ENCODE data around the gene MATN4. TPM values are rescaled to one million over a fixed set of nuclear protein-coding genes. Genes with fewer than 3 reads are reported as not detected.
A peak's percentile ranks its signal among the peaks of the same experiment; 100 is the strongest.

MATN4 gene
- total and polyA plus RNA-seq, 9 donors, result 0.21 to 1.1 (median 0.58) TPM

DNA sequence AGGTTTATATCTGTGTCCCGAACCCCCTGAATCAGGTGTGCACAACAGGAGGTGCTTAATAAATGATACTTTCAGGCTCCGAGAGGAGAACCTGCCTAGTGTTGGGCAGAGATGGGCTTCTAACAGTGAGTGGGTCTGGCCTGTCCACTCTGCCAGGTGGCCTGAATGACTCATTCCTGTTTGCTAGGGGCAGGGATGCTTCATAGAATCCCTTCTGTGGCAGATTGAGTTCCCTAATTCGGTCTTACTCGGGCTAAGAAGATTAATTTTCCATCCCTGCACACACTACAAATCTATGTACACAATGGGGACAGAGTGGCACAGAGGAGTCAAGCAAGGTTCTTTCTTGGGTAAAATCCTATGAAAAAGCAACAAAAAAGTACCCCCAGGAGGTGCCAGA is 20.4 kb upstream of the MATN4 start:
- H3K27ac ChIP-seq (ENCODE audit: low read length), result no peak overlapping the region
- no peaks in the 10 kb centered on the region for H3K9me3 ChIP-seq (replicated peaks; ENCODE audit: control insufficient read depth, low read depth, low read length)
- H3K27me3 ChIP-seq (ENCODE audit: control insufficient read depth, insufficient read depth, low read length), result no peaks in the 10 kb centered on the region
- no peaks in the 10 kb centered on the region for H3K4me1 ChIP-seq (ENCODE audit: control insufficient read depth, insufficient read depth, low read length)
- WGBS (ENCODE audit: insufficient coverage), result 92% methylated on average over 2 of the region's 4 CpGs
- DNase-seq, result no peak
- peaks cover 6% of the 10 kb centered on the region for H3K36me3 ChIP-seq (ENCODE audit: control insufficient read depth, insufficient read depth, low read length)
- H3K4me3 ChIP-seq (ENCODE audit: low read length), result no peak overlapping the region

- Histone ChIP-seq H3K36me3 (ENCODE audit: control insufficient read depth, insufficient read depth, low read length) (peaks cover 4% of the 10 kb centered on the region), H3K4me3 (ENCODE audit: low read length) (no peak overlapping the region), H3K27me3 (ENCODE audit: control insufficient read depth, insufficient read depth, low read length) (no peaks in the 10 kb centered on the region), H3K27ac (ENCODE audit: low read length) (no peak overlapping the region), H3K9me3 (replicated peaks; ENCODE audit: control insufficient read depth, low read depth, low read length) (no peaks in the 10 kb centered on the region), H3K4me1 (ENCODE audit: control insufficient read depth, insufficient read depth, low read length) (no peaks in the 10 kb centered on the region)
- 76% methylated on average over 3 of the region's 6 CpGs for whole genome bisulfite sequencing (ENCODE audit: insufficient coverage)
- no peak for DNase-seq
Measured at GRCh38 chr20:45325371-45325770, 17.3 kb upstream of the MATN4 start.

DNA sequence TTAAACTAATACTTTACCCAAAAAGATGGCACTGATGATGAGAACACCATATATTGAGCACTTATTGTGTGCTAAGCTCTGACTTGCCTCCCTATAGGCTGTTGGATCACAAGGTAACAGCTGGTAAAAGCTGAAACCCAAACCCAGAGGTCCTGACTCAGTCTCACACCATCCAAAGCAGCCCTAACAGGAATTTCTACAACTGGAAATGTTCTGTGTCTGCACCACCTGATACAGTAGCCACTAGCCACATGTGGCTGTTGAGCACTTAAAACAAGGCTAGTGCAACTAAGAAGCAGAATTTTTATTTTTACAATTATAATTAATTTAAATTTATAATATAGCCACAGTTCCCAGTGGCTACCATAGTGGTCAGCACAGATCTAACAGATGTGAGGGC is 15.6 kb upstream of the MATN4 start:
- no peak for DNase-seq

GRCh38 chr20:45322952-45323383 is 14.9 kb upstream of the MATN4 start:
- 61% methylated on average over 4 of the region's 7 CpGs for WGBS (ENCODE audit: insufficient coverage)
- no peak overlapping the region for H3K27ac ChIP-seq (ENCODE audit: low read length)
- no peak overlapping the region for H3K4me3 ChIP-seq (ENCODE audit: low read length)
- no peaks in the 10 kb centered on the region for H3K4me1 ChIP-seq (ENCODE audit: control insufficient read depth, insufficient read depth, low read length)
- H3K36me3 ChIP-seq (ENCODE audit: control insufficient read depth, insufficient read depth, low read length), result no peaks in the 10 kb centered on the region
- peak; percentile 68 for DNase-seq
- no peaks in the 10 kb centered on the region for H3K9me3 ChIP-seq (replicated peaks; ENCODE audit: control insufficient read depth, low read depth, low read length)
- H3K27me3 ChIP-seq (ENCODE audit: control insufficient read depth, insufficient read depth, low read length), result peaks cover 8% of the 10 kb centered on the region

More for the DNA sequence above, 15.6 kb upstream of the MATN4 start:
- Histone ChIP-seq H3K27ac (ENCODE audit: low read length) (no peak overlapping the region), H3K36me3 (ENCODE audit: control insufficient read depth, insufficient read depth, low read length) (no peaks in the 10 kb centered on the region), H3K9me3 (replicated peaks; ENCODE audit: control insufficient read depth, low read depth, low read length) (no peaks in the 10 kb centered on the region), H3K4me3 (ENCODE audit: low read length) (no peak overlapping the region), H3K4me1 (ENCODE audit: control insufficient read depth, insufficient read depth, low read length) (no peaks in the 10 kb centered on the region), H3K27me3 (ENCODE audit: control insufficient read depth, insufficient read depth, low read length) (peaks cover 2% of the 10 kb centered on the region)

DNA sequence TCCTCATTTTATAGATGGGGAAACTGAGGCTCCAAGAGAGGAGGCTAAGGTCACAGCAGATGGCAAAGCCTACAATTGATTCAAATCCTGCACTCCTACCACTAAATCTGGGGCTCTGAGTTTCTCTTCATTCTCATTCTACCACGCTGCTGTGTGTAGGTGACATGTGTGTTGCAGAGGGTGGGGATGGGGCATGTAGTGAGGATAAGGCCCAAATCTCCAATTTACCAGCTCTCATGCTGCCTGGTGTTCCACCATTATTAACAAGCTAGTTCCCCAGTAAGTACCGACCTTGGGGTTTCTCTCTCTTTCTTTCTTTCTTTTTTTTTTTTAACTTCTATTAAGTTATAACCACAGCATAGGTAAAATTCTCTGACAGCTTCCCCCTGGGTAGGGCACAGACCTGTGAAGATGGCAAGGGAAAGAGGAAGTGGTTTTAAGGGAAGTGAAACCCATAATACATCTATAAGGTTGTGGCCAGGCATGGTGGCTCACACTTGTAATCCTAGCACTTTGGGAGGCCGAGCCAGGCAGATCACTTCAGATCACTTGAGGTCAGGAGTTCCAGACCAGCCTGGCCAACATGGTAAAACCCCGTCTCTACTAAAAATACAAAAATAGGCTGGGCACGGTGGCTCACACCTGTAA is 13.0 kb upstream of the MATN4 start:
- Histone ChIP-seq H3K27me3 (ENCODE audit: control insufficient read depth, insufficient read depth, low read length) (peaks cover 27% of the 10 kb centered on the region), H3K9me3 (replicated peaks; ENCODE audit: control insufficient read depth, low read depth, low read length) (no peaks in the 10 kb centered on the region), H3K27ac (ENCODE audit: low read length) (no peak overlapping the region), H3K36me3 (ENCODE audit: control insufficient read depth, insufficient read depth, low read length) (no peaks in the 10 kb centered on the region), H3K4me1 (ENCODE audit: control insufficient read depth, insufficient read depth, low read length) (no peaks in the 10 kb centered on the region), H3K4me3 (ENCODE audit: low read length) (no peak overlapping the region)
- 80% methylated on average over 3 of the region's 5 CpGs for WGBS (ENCODE audit: insufficient coverage)
- no peak for DNase-seq

DNA sequence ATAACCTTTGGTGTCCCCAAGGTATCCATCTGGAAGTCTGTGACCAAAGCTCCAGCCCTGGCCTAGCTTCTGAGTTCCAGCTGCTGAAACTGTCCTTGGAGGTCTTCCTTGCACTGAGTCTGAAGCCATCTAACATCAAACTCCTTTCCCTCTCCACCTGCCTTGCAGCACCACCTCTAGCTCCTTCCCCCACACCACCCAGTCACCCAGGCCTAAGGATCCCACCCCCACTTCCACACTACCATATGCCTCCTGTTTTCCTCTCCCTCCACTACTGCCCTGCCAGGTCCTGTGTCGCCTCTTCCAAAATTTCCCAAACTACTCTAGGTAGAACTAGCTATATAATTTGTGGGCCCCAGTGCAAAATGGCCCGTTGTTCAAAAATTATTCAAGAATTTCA is 10.8 kb upstream of the MATN4 start:
- H3K4me1 ChIP-seq (ENCODE audit: control insufficient read depth, insufficient read depth, low read length), result no peaks in the 10 kb centered on the region
- WGBS (ENCODE audit: insufficient coverage), result 80% methylated on average over 1 of the region's 2 CpGs
- H3K4me3 ChIP-seq (ENCODE audit: low read length), result no peak overlapping the region
- peaks cover 39% of the 10 kb centered on the region for H3K27me3 ChIP-seq (ENCODE audit: control insufficient read depth, insufficient read depth, low read length)
- H3K36me3 ChIP-seq (ENCODE audit: control insufficient read depth, insufficient read depth, low read length), result no peaks in the 10 kb centered on the region
- no peak overlapping the region for H3K27ac ChIP-seq (ENCODE audit: low read length)
- H3K9me3 ChIP-seq (replicated peaks; ENCODE audit: control insufficient read depth, low read depth, low read length), result no peaks in the 10 kb centered on the region
- DNase-seq, result no peak

DNA sequence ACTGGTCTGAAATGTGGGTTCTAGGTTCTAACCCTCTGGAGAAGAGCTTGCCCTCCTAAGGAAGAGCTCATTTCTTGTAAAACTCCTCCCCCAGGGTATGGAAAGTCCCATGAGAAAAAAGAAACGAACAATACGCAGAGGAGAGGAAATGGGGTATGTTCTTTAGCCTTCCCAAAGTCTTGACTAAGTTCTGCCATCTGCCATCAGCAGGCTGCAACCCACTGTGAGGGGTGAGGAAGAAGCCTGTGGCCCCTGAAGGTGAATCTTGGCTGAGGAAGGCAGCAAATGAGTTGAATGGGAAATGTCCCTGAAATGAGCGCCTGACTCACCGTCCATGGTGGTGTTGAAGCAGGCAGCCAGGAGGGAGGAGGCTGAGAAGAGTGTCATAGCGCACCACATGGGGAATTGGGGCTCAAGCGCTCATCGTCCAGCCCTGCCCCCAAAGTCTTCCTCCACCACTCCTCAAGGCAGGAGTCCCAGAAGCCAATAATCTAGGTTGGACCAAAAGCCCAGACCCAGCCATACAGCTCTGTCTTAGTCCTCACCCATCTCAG is 10.4 kb upstream of the MATN4 start:
- 71% methylated on average over 2 of the region's 7 CpGs for WGBS (ENCODE audit: insufficient coverage)
- no peaks in the 10 kb centered on the region for H3K9me3 ChIP-seq (replicated peaks; ENCODE audit: control insufficient read depth, low read depth, low read length)
- no peaks in the 10 kb centered on the region for H3K36me3 ChIP-seq (ENCODE audit: control insufficient read depth, insufficient read depth, low read length)
- no peak overlapping the region for H3K4me3 ChIP-seq (ENCODE audit: low read length)
- H3K27ac ChIP-seq (ENCODE audit: low read length), result no peak overlapping the region
- H3K27me3 ChIP-seq (ENCODE audit: control insufficient read depth, insufficient read depth, low read length), result peaks cover 39% of the 10 kb centered on the region
- H3K4me1 ChIP-seq (ENCODE audit: control insufficient read depth, insufficient read depth, low read length), result no peaks in the 10 kb centered on the region
- DNase-seq, result no peak

DNA sequence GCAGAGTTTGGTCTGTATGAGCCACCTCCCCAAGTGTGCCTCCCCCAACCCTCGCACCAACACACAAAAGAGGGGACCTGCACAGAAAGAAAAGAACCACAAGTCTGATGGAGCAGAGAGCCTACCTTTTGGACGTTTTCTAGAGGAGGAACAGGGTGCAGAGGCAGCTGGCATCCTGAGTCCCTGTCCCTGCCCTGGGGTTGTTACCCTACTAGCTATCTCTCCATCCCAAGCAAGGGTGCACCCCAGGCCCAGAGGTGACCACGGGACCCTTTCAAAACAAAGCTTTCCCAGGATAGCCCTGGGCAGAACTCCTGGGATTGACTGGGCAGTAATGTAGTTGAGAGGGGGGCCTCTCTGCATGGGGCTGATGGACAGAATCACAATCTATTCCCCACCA is 9.7 kb upstream of the MATN4 start:
- no peak for DNase-seq
- peaks cover 41% of the 10 kb centered on the region for H3K27me3 ChIP-seq (ENCODE audit: control insufficient read depth, insufficient read depth, low read length)
- H3K36me3 ChIP-seq (ENCODE audit: control insufficient read depth, insufficient read depth, low read length), result no peaks in the 10 kb centered on the region
- H3K4me3 ChIP-seq (ENCODE audit: low read length), result no peak overlapping the region
- 20% methylated on average over 1 of the region's 3 CpGs for WGBS (ENCODE audit: insufficient coverage)
- H3K27ac ChIP-seq (ENCODE audit: low read length), result no peak overlapping the region
- H3K4me1 ChIP-seq (ENCODE audit: control insufficient read depth, insufficient read depth, low read length), result no peaks in the 10 kb centered on the region
- no peaks in the 10 kb centered on the region for H3K9me3 ChIP-seq (replicated peaks; ENCODE audit: control insufficient read depth, low read depth, low read length)

- Histone ChIP-seq H3K4me1 (ENCODE audit: control insufficient read depth, insufficient read depth, low read length) (no peaks in the 10 kb centered on the region), H3K4me3 (ENCODE audit: low read length) (no peak overlapping the region), H3K27me3 (ENCODE audit: control insufficient read depth, insufficient read depth, low read length) (peaks cover 54% of the 10 kb centered on the region), H3K27ac (ENCODE audit: low read length) (no peak overlapping the region), H3K36me3 (ENCODE audit: control insufficient read depth, insufficient read depth, low read length) (no peaks in the 10 kb centered on the region), H3K9me3 (replicated peaks; ENCODE audit: control insufficient read depth, low read depth, low read length) (no peaks in the 10 kb centered on the region)
- WGBS (ENCODE audit: insufficient coverage), result 19% methylated on average over 58 of the region's 71 CpGs
- no peak for DNase-seq
Measured at GRCh38 chr20:45316150-45317080, 8.3 kb upstream of the MATN4 start.

- WGBS (ENCODE audit: insufficient coverage), result 85% methylated on average over 2 of the region's 4 CpGs
- Histone ChIP-seq H3K4me1 (ENCODE audit: control insufficient read depth, insufficient read depth, low read length) (no peaks in the 10 kb centered on the region), H3K9me3 (replicated peaks; ENCODE audit: control insufficient read depth, low read depth, low read length) (no peaks in the 10 kb centered on the region), H3K36me3 (ENCODE audit: control insufficient read depth, insufficient read depth, low read length) (no peaks in the 10 kb centered on the region), H3K27ac (ENCODE audit: low read length) (no peak overlapping the region), H3K4me3 (ENCODE audit: low read length) (no peak overlapping the region), H3K27me3 (ENCODE audit: control insufficient read depth, insufficient read depth, low read length) (peaks cover 59% of the 10 kb centered on the region)
- DNase-seq, result no peak
Measured at GRCh38 chr20:45315672-45316071, 7.6 kb upstream of the MATN4 start.

All from muscle of leg (tissue), 11 donors.